Mononuclear cell (primary cell): ENCODE results near the gene TOLLIP. TPM values are rescaled to one million over a fixed set of nuclear protein-coding genes. Genes with fewer than 3 reads are reported as not detected.

Experiments used
- H3K27me3 ChIP-seq: 2 replicates; pipeline ENCODE4 v1.6.0; 2011; ENCODE audit warnings: low read length, control low read depth; ENCODE audit not compliant: insufficient read depth
- H3K4me1 ChIP-seq: 2 replicates; pipeline ENCODE4 v1.5.1; 2011; ENCODE audit warnings: mild to moderate bottlenecking, low read length, control low read depth; ENCODE audit not compliant: insufficient read depth
- H3K4me3 ChIP-seq: 2 replicates; pipeline ENCODE4 v1.5.1; 2011; ENCODE audit warnings: mild to moderate bottlenecking, low read length, moderate library complexity
- H3K9me3 ChIP-seq: 2 replicates; pipeline ENCODE4 v1.5.1; 2011; ENCODE audit warnings: low read depth, mild to moderate bottlenecking, control low read depth, low read length
- total RNA-seq: library from RNA; depleted of rRNA; stranded (reverse); fragments of >200 nt; gene quantifications from one replicate; pipeline ENCODE4 v1.2.3, GENCODE V29; 2012

Gene TOLLIP
- total RNA-seq, 1 donor: 18.3 TPM

DNA sequence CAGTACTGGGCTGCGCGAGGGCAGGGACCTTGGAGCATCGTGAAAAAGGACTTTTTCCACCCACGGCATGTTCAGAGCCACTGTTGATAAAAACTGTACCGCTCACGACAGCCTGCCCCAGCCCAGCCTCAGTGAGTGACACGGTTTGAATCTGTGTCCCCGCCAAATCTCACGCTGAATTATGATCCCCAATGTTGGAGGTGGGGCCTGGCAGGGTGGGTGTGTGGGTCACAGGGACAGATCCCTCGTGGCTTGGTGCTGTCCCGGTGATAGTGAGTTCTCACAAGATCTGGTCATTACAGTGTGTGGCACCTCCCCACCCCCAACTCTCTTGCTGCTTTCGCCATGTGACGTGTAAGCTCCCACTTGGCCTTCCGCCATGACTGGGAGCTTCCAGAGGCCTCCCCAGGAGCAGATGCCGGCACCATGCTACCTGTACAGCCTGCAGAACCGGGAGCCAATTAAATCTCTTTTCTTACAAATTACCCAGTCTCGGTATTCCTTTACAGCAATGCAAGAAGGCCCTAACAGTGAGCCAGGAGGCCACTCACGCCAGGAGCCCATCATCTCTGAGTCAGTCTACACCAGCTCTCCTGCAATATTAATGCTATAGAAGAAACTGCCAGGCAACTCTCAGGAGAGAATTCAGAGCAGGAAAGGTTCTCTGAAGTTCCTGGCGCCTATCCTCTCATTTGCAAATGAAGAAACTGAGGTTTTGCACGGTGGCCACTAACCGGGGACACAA lies 1.3 kb downstream of the TOLLIP start:
- H3K4me1 ChIP-seq: peaks cover 65% of the 10 kb centered on the region
- H3K27me3 ChIP-seq: no peaks in the 10 kb centered on the region
- peak overlapping the region; percentile 52 for H3K4me3 ChIP-seq

DNA sequence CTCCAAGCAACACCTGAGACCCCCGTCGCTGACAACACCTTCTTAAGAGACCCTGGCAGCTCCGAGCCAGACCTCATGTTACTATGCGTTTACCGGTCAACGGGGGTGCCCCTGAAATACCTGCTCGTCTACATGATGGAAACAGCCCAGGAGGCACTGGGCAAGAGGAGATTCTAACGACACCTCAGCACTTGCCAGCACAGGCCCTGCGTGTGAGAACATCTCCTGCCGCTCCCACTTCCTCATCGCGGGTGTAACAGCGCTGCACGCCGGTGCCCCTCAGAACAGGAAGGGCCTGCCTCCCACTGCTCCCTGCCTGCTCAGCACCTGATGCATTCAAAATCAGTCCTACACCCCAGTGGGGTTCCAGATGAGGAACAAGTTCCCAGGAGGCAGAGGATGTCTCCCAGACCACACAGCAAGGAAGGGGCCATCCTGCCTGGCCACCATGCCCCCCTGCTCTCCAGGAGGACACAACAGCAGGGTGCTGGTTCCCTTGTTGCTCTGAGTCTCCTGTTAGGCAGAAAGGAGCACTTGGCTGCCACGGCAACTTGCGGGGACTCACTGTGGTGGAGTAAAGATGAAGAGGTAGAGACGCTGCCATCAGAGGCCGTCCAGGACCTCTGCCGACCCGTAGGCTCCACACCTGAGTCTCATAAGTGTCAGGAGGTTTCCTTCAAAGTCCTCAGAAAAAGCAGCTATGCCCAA lies 2.1 kb downstream of the TOLLIP start:
- peaks cover 68% of the 10 kb centered on the region for H3K4me1 ChIP-seq
- no peaks in the 10 kb centered on the region for H3K27me3 ChIP-seq
- no peak overlapping the region for H3K4me3 ChIP-seq
- peaks cover 6% of the 10 kb centered on the region for H3K9me3 ChIP-seq

More for the DNA sequence above, 1.3 kb downstream of the TOLLIP start:
- H3K9me3 ChIP-seq: peaks cover 6% of the 10 kb centered on the region

GRCh38 chr11:1306186-1307162 lies 3.0 kb downstream of the TOLLIP start:
- peaks cover 65% of the 10 kb centered on the region for H3K4me1 ChIP-seq
- H3K9me3 ChIP-seq: no peaks in the 10 kb centered on the region
- H3K4me3 ChIP-seq: no peak overlapping the region
- H3K27me3 ChIP-seq: no peaks in the 10 kb centered on the region

DNA sequence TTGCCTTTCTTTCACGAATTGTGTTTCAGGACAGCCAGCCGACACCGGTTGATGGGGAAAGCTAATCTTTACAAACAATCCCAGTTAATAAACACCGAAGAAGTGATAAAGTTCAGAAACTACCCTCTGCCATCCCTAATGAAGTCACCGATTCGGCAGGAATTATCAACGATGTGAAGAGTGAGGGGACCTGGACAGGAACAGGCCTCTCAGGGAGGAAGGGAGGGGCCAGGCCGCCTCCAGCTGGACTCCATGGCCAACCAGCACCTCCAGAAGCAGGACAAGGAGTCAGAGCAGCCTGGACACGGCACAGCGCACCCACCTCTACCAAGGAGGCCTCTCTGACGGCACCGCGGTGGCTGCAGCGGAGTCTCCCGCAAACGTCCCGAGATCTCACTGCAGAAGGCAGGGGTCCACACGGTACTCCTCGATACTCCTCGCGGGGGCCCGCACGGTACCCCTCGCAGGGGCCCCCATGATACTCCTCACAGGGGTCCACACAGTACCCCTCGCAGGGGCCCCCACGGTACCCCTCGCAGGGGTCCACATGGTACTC lies 3.9 kb downstream of the TOLLIP start:
- H3K4me3 ChIP-seq: no peak overlapping the region
- peaks cover 56% of the 10 kb centered on the region for H3K4me1 ChIP-seq
- H3K27me3 ChIP-seq: no peaks in the 10 kb centered on the region
- no peaks in the 10 kb centered on the region for H3K9me3 ChIP-seq

DNA sequence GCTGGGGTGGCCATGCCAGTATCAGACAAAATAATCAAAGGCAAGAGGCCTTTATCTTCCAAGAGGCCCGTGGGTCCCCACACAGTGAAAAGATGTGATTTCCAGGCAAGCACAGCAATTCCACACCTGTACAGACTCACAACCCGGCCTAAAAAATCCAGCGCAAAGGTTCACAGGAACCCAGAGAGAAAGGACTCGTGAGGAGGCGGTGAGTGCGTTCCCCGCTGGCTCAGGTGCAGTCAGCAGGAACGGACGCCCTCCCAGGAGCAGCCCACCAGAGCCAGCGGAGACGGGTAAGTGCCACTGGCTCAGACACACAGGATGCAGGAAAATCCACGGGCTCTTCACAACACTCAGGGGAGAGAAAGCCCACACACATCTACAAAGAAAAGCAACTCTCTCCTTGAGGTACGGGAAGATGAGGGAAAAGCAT lies 4.4 kb downstream of the TOLLIP start:
- H3K27me3 ChIP-seq: no peaks in the 10 kb centered on the region
- no peaks in the 10 kb centered on the region for H3K9me3 ChIP-seq
- H3K4me3 ChIP-seq: no peak overlapping the region
- peaks cover 51% of the 10 kb centered on the region for H3K4me1 ChIP-seq

DNA sequence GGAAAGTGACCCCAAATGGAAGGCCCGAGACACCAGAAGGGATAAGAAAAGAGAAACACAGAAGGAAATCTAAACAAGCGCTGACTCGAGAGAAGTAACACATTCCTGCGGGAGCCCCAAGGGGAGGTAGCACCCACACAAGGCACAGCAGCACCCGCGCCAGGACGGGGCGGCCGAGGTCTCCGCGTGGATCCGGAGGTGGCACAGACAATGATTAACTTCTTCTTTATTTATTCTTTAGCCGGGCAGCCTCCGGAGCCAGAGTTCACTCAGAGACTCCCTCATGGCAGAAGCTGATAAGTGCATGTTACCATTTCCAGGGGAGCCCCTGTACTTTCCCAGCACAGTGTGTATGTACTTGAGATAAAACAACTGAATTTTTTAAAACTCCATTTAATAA lies 5.1 kb downstream of the TOLLIP start:
- Histone ChIP-seq H3K4me1 (peaks cover 53% of the 10 kb centered on the region), H3K9me3 (no peaks in the 10 kb centered on the region), H3K4me3 (no peak overlapping the region)

GRCh38 chr11:1303973-1304372 lies 5.5 kb downstream of the TOLLIP start:
- H3K4me3 ChIP-seq: no peak overlapping the region

More for the DNA sequence above, 5.1 kb downstream of the TOLLIP start:
- H3K27me3 ChIP-seq: no peaks in the 10 kb centered on the region

GRCh38 chr11:1303126-1303821 lies 6.2 kb downstream of the TOLLIP start:
- Histone ChIP-seq H3K4me3 (no peak overlapping the region), H3K27me3 (no peaks in the 10 kb centered on the region), H3K9me3 (no peaks in the 10 kb centered on the region), H3K4me1 (peaks cover 55% of the 10 kb centered on the region)

More at GRCh38 chr11:1303973-1304372, 5.5 kb downstream of the TOLLIP start:
- Histone ChIP-seq H3K4me1 (peaks cover 55% of the 10 kb centered on the region), H3K27me3 (no peaks in the 10 kb centered on the region), H3K9me3 (no peaks in the 10 kb centered on the region)

- Histone ChIP-seq H3K27me3 (no peaks in the 10 kb centered on the region), H3K9me3 (no peaks in the 10 kb centered on the region), H3K4me1 (peaks cover 51% of the 10 kb centered on the region), H3K4me3 (no peak overlapping the region)
These were observed 6.8 kb downstream of the TOLLIP start for GRCh38 chr11:1302461-1303125.

- Histone ChIP-seq H3K4me1 (peaks cover 45% of the 10 kb centered on the region), H3K9me3 (no peaks in the 10 kb centered on the region), H3K27me3 (no peaks in the 10 kb centered on the region), H3K4me3 (no peak overlapping the region)
These were observed 7.4 kb downstream of the TOLLIP start for GRCh38 chr11:1302041-1302460.

DNA sequence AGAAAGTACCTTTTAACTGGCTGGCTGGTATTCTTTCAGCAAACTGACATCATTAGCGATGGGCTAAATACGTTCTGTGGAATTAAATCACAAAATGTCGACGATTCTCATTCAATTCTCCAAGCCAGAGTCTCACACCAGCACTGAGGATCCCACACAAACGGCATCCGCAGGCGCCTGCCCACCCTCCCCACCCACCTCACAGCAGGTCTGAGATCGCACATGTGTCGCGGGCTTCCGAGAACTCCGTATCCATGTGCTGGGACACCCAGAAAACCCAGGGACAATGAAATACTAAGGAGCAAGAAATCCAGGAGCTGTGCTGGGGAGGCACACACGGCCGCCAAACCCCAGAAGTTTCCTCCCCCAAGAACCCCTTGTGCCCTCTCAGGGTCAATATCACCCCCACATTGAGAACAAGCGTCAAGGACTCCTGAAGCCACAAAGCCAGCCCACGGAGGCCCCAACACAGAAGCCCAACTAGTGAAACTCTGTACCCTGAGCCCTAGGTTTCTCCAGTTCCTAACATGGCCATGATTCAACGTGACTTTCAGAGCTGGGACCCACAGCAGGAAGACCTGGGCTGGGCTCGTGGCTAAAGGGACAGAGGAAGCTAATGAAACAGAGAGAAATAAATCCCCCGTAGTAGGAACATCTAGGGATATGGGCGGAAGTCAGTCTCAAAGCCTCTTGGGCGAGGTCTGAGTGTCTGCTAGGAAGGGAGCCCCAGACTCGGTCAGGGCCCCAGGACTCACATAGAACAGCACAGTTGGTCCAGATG lies 8.0 kb downstream of the TOLLIP start:
- no peaks in the 10 kb centered on the region for H3K9me3 ChIP-seq
- no peaks in the 10 kb centered on the region for H3K27me3 ChIP-seq
- peaks cover 39% of the 10 kb centered on the region for H3K4me1 ChIP-seq
- H3K4me3 ChIP-seq: no peak overlapping the region

DNA sequence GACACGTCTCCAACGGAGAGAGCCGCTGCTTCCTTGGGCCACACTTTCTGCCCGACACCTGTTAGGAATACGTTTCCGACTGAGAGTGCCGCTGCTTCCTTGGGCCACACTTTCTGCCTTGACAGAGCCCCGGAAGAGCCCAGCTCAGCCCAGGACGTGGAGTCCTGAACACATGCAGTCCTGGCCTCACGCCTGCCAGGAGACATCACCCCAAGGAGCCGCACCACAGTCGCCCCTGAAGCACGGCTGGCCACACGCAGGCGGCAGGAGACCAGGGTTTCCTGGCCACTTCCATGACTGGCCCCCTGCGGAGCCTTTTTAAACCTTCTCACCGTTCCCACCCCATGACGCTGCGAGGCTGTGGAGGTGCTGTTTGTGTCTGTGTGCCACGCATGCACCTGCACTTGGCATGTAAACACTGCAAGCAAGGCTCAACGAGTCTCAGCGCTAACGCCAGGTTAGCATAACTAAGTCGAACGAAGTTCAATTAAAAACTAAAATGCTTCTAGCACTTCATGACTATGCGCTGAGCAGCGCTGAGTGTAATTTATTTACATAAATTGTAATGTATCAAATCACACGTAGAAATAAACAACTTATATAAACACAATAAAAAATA lies 8.8 kb downstream of the TOLLIP start:
- Histone ChIP-seq H3K4me1 (peaks cover 33% of the 10 kb centered on the region), H3K9me3 (no peaks in the 10 kb centered on the region), H3K27me3 (no peaks in the 10 kb centered on the region), H3K4me3 (no peak overlapping the region)

- Histone ChIP-seq H3K9me3 (no peaks in the 10 kb centered on the region), H3K27me3 (no peaks in the 10 kb centered on the region), H3K4me1 (peaks cover 31% of the 10 kb centered on the region), H3K4me3 (no peak overlapping the region)
These were observed 9.3 kb downstream of the TOLLIP start for GRCh38 chr11:1300121-1300520.
